H1 (cell line): ENCODE results near the gene GLRX5. TPM values are rescaled to one million over a fixed set of nuclear protein-coding genes. Genes with fewer than 3 reads are reported as not detected.

Experiments
- CTCF ChIA-PET: fragments of 300-600 bp; sonication (Branson Sonifier 250); formaldehyde crosslinking; loops from one replicate; lab custom pipeline; 2021; ENCODE audit not compliant: partially characterized antibody; lab: Charles Lee
- POLR2A ChIA-PET: fragments of 300-600 bp; sonication (Branson Sonifier 250); formaldehyde crosslinking; loops from one replicate; lab custom pipeline; 2021; ENCODE audit warnings: inconsistent platforms; ENCODE audit not compliant: partially characterized antibody; lab: Charles Lee
- DNase-seq, 2 experiments: peaks; one replicate each; pipeline versions ENCODE4 v3.0.0 to v3.0.0-alpha.2; 2010 to 2022; ENCODE audit warnings: low spot score in 2 of 2, low read depth in 1 of 2, mixed read lengths in 1 of 2
- FAIRE-seq: peaks from 2 replicates; lab custom pipeline; 2011; peaks lifted over from hg19 to GRCh38; lab: Jason Lieb, UNC
- H2AFZ ChIP-seq: 2 replicates; pipeline ENCODE4 v1.8.1; 2012; ENCODE audit warnings: low read length, inconsistent platforms
- H2AK5ac ChIP-seq: 2 replicates; pipeline ENCODE4 v1.6.1; 2013; ENCODE audit warnings: low read depth, low read length
- H2BK120ac ChIP-seq: replicated peaks from 2 replicates; pipeline ENCODE3; 2013; ENCODE audit warnings: low read depth, low read length, inconsistent platforms
- H2BK12ac ChIP-seq: 2 replicates; pipeline ENCODE4 v1.6.1; 2013; ENCODE audit warnings: low read depth, low read length
- H2BK15ac ChIP-seq: 2 replicates; pipeline ENCODE4 v1.6.1; 2013; ENCODE audit warnings: low read length
- H2BK20ac ChIP-seq: 2 replicates; pipeline ENCODE4 v1.6.1; 2013; ENCODE audit warnings: low read length
- H2BK5ac ChIP-seq: 2 replicates; pipeline ENCODE4 v1.6.1; 2013; ENCODE audit warnings: low read depth, low read length
- H3K14ac ChIP-seq: 2 replicates; pipeline ENCODE4 v1.6.1; 2013; ENCODE audit warnings: inconsistent platforms; ENCODE audit not compliant: insufficient read length
- H3K18ac ChIP-seq: 2 replicates; pipeline ENCODE4 v1.6.1; 2013; ENCODE audit warnings: low read length; ENCODE audit errors: extremely low read depth
- H3K23ac ChIP-seq: 2 replicates; pipeline ENCODE4 v1.6.1; 2013; ENCODE audit warnings: inconsistent platforms; ENCODE audit not compliant: insufficient read length
- H3K23me2 ChIP-seq: 2 replicates; pipeline ENCODE4 v1.6.1; 2013; ENCODE audit warnings: low read depth, low read length
- H3K27ac ChIP-seq: 2 replicates; pipeline ENCODE4 v1.6.1; 2011; ENCODE audit warnings: low read depth, low read length, inconsistent platforms
- H3K27me3 ChIP-seq, 4 experiments: replicated peaks in 1 of 4; 1 replicate in 1 of 4; 2 replicates in 3 of 4; pipeline versions ENCODE4 v1.6.1 to v1.8.1; 2011 to 2013; ENCODE audit warnings: low read length in 3 of 4, mild to moderate bottlenecking in 3 of 4, inconsistent platforms in 2 of 4, mixed read lengths in 2 of 4, moderate library complexity in 1 of 4; ENCODE audit not compliant: control insufficient read depth in 3 of 4, insufficient read depth in 3 of 4; ENCODE audit errors: extremely low read depth in 1 of 4
- H3K36me3 ChIP-seq, 4 experiments: 2 replicates each; pipeline versions ENCODE4 v1.6.1 to v1.8.1; 2011 to 2013; ENCODE audit warnings: mild to moderate bottlenecking in 4 of 4, low read length in 3 of 4, moderate library complexity in 2 of 4, control low read depth in 1 of 4, inconsistent platforms in 1 of 4; ENCODE audit not compliant: insufficient read depth in 4 of 4, control insufficient read depth in 2 of 4
- H3K4ac ChIP-seq: replicated peaks from 2 replicates; pipeline ENCODE3; 2013; ENCODE audit warnings: low read length, low read depth, mixed read lengths, inconsistent platforms; ENCODE audit not compliant: insufficient read length
- H3K4me1 ChIP-seq, 4 experiments: replicated peaks in 1 of 4; 1 replicate in 1 of 4; 2 replicates in 3 of 4; pipeline versions ENCODE4 v1.6.1 to v1.8.1; 2011 to 2013; ENCODE audit warnings: low read length in 3 of 4, inconsistent platforms in 2 of 4, mixed read lengths in 1 of 4; ENCODE audit not compliant: insufficient read depth in 4 of 4, control insufficient read depth in 3 of 4
- H3K4me2 ChIP-seq, 2 experiments: 2 replicates each; pipeline versions ENCODE4 v1.6.1 to v1.8.1; 2011 to 2013; ENCODE audit warnings: low read depth in 2 of 2, low read length in 2 of 2, control low read depth in 1 of 2, inconsistent platforms in 1 of 2, mild to moderate bottlenecking in 1 of 2; ENCODE audit not compliant: insufficient read depth in 1 of 2
- H3K4me3 ChIP-seq, 4 experiments: fragments of 200-600, 300-600 bp in 1 of 4; sonication (generic), shearing (Covaris generic), sonication (Bioruptor Twin) in 1 of 4; 2 replicates each; pipeline versions ENCODE4 v1.5.1 to v1.8.1; 2011 to 2016; ENCODE audit warnings: low read length in 4 of 4, low read depth in 3 of 4, control low read depth in 2 of 4, inconsistent platforms in 2 of 4, mild to moderate bottlenecking in 2 of 4, mixed read lengths in 1 of 4, moderate library complexity in 1 of 4; ENCODE audit not compliant: insufficient read depth in 2 of 4; ENCODE audit errors: extremely low read depth in 1 of 4
- H3K56ac ChIP-seq: replicated peaks from 2 replicates; pipeline ENCODE3; 2013; ENCODE audit warnings: low read depth, mild to moderate bottlenecking, mixed read lengths, low read length, inconsistent platforms; ENCODE audit not compliant: insufficient read length
- H3K79me1 ChIP-seq: 2 replicates; pipeline ENCODE4 v1.6.1; 2013; ENCODE audit warnings: low read depth, low read length, control low read depth
- H3K79me2 ChIP-seq, 2 experiments: 2 replicates each; pipeline versions ENCODE4 v1.6.1 to v1.8.1; 2012 to 2013; ENCODE audit warnings: low read length in 2 of 2, mild to moderate bottlenecking in 2 of 2, inconsistent platforms in 1 of 2; ENCODE audit not compliant: insufficient read depth in 2 of 2, control insufficient read depth in 1 of 2
- H3K9ac ChIP-seq, 4 experiments: replicated peaks in 1 of 4; 1 replicate in 1 of 4; 2 replicates in 3 of 4; pipeline versions ENCODE4 v1.6.1 to v1.8.1; 2011 to 2013; ENCODE audit warnings: low read depth in 3 of 4, low read length in 3 of 4, control low read depth in 2 of 4, mild to moderate bottlenecking in 2 of 4, moderate library complexity in 2 of 4, inconsistent platforms in 1 of 4; ENCODE audit errors: extremely low read depth in 1 of 4
- H3K9me3 ChIP-seq, 2 experiments: 2 replicates each; pipeline versions ENCODE4 v1.6.1 to v1.8.1; 2012 to 2013; ENCODE audit warnings: mild to moderate bottlenecking in 2 of 2, moderate library complexity in 2 of 2, control low read depth in 1 of 2, inconsistent platforms in 1 of 2, low read depth in 1 of 2, low read length in 1 of 2, mixed read lengths in 1 of 2; ENCODE audit not compliant: insufficient read depth in 2 of 2
- H4K20me1 ChIP-seq, 2 experiments: replicated peaks in 1 of 2; 2 replicates each; pipeline versions ENCODE3 to v1.8.1; 2011 to 2013; ENCODE audit warnings: inconsistent platforms in 2 of 2, low read length in 2 of 2, mild to moderate bottlenecking in 1 of 2; ENCODE audit not compliant: insufficient read depth in 2 of 2, control insufficient read depth in 1 of 2
- H4K5ac ChIP-seq: 2 replicates; pipeline ENCODE4 v1.6.1; 2013; ENCODE audit warnings: low read length, low read depth, mixed read lengths, inconsistent platforms; ENCODE audit not compliant: insufficient read length
- H4K8ac ChIP-seq: 2 replicates; pipeline ENCODE4 v1.8.0; 2013; ENCODE audit warnings: mild to moderate bottlenecking, moderate library complexity, low read length, inconsistent platforms; ENCODE audit not compliant: insufficient read depth; ENCODE audit errors: extremely low read depth
- H4K91ac ChIP-seq: replicated peaks from 2 replicates; pipeline ENCODE3; 2013; ENCODE audit warnings: low read length, mixed read lengths, inconsistent platforms; ENCODE audit not compliant: insufficient read length
- CHD1 ChIP-seq: IDR thresholded peaks from 2 replicates; pipeline ENCODE4 v1.6.1; 2012; ENCODE audit warnings: low read depth, low read length, improper control_type of control experiment
- CTBP2 ChIP-seq: IDR thresholded peaks from 2 replicates; pipeline ENCODE4 v1.7.0; 2011; ENCODE audit warnings: borderline replicate concordance, mild to moderate bottlenecking, moderate library complexity, mixed read lengths, low read length; ENCODE audit not compliant: insufficient read depth, insufficient read length
- EP300 ChIP-seq, 2 experiments: IDR thresholded peaks; 1 replicate in 1 of 2; 2 replicates in 1 of 2; pipeline ENCODE4 v1.6.1; 2011 to 2012; ENCODE audit warnings: low read depth in 2 of 2, low read length in 2 of 2, mild to moderate bottlenecking in 2 of 2, borderline replicate concordance in 1 of 2, inconsistent platforms in 1 of 2, moderate library complexity in 1 of 2
- GTF2F1 ChIP-seq: IDR thresholded peaks from 2 replicates; pipeline ENCODE4 v1.6.1; 2012; ENCODE audit warnings: low read depth, low read length, improper control_type of control experiment, borderline replicate concordance
- PHF8 ChIP-seq: fragments of 200-600 bp; sonication (generic); conservative IDR thresholded peaks from 2 replicates; pipeline ENCODE4 v1.7.1; 2012; ENCODE audit warnings: low read depth, mild to moderate bottlenecking, inconsistent platforms, low read length, moderate library complexity
- RBBP5 ChIP-seq: IDR thresholded peaks from 2 replicates; pipeline ENCODE4 v1.7.1; 2012; ENCODE audit warnings: low read depth, mild to moderate bottlenecking, inconsistent platforms, low read length, moderate library complexity, borderline replicate concordance
- USF2 ChIP-seq: IDR thresholded peaks from 2 replicates; pipeline ENCODE4 v1.6.1; 2011; ENCODE audit warnings: low read length, improper control_type of control experiment
- WGBS, 2 experiments: shearing (Covaris generic) in 1 of 2; methylation state at CpG; one replicate each; pipeline versions ENCODE4 v1.1.6 to v1.1.7; 2013 to 2015; ENCODE audit warnings: low lambda C conversion rate in 2 of 2, mixed read lengths in 2 of 2, inconsistent platforms in 1 of 2, low coverage in 1 of 2, missing lambda C conversion rate in 1 of 2; ENCODE audit not compliant: insufficient replicate concordance in 2 of 2, insufficient coverage in 1 of 2, insufficient read length in 1 of 2; ENCODE audit errors: extremely low coverage in 1 of 2, missing lambda C conversion rate in 1 of 2; 5-methylcytosine and 5-hydroxymethylcytosine counted together
- polyA plus RNA-seq, 7 experiments: library from polyadenylated mRNA; depleted of rRNA in 3 of 7; stranded (reverse) in 5 of 7; unstranded in 2 of 7; fragments of >200 nt in 5 of 7; fragments of 200-250 nt in 2 of 7; gene quantifications; 1 replicate in 5 of 7; 2 replicates in 1 of 7; 4 replicates in 1 of 7; pipeline versions ENCODE4 v1.2.1 to v1.2.3, GENCODE V29; 2011 to 2013; ENCODE audit warnings: missing spikeins in 2 of 7, mixed read lengths in 2 of 7
- total RNA-seq: library from RNA; stranded (reverse); fragmentation: NEBNext Ultra II Directional; extraction: Animal tissue kit (Norgen Biotek cat#: 25700); gene quantifications from 2 replicates; pipeline ENCODE4 v1.2.1, GENCODE V29; 2021

Gene GLRX5
- total and polyA plus RNA-seq, 2 of the 8 experiments (the other 6 are each of a cell fraction or from before 2014, with no cell fraction given): 70.1 to 88.8 TPM

GRCh38 chr14:95514131-95515079, 20.4 kb upstream of the GLRX5 start:
- CTCF ChIA-PET: interaction anchor here (0.6 to 6.4 kb wide), 12 partner anchors 9 to 675 kb away, joined by 3 to 32 read pairs (median 3); partner anchors contain the start of gene GLRX5
- H3K14ac ChIP-seq: no peak overlapping the region
- 0 out of 4 replicates have a peak overlapping the region, but pooled peaks of 1 of the 2 experiments have one; percentile 1 for H3K4me2 ChIP-seq
- H2BK20ac ChIP-seq: peak overlapping the region; percentile 51; the same call in 1 of the 2 replicates
- H2AK5ac ChIP-seq: no peak overlapping the region
- DNase-seq (no peak), FAIRE-seq (no peak)
- no peak overlapping the region for H4K8ac ChIP-seq
- H3K23ac ChIP-seq: no peak overlapping the region
- H2BK12ac ChIP-seq: peak overlapping the region; percentile 60; the same call in 1 of the 2 replicates
- H2BK15ac ChIP-seq: 0 out of 2 replicates have a peak overlapping the region, but pooled peaks have one; percentile 46
- TF ChIP-seq GTF2F1 (no peak), CHD1 (no peak), USF2 (no peak), CTBP2 (no peak), EP300 (IDR thresholded peaks at IDR 0.05; ENCODE audit: borderline replicate concordance in 1 of 2, low read depth in 2 of 2, low read length in 2 of 2) (no peak), PHF8 (no peak), RBBP5 (no peak)
- no peaks in the 10 kb centered on the region for H3K36me3 ChIP-seq
- no peaks in the 10 kb centered on the region for H3K79me2 ChIP-seq
- no peak overlapping the region for H3K18ac ChIP-seq
- H2BK120ac ChIP-seq: no peak overlapping the region
- H4K91ac ChIP-seq: peak overlapping the region; percentile 22
- no peak overlapping the region for H3K4ac ChIP-seq
- no peak overlapping the region for H3K56ac ChIP-seq
- H3K9me3 ChIP-seq: no peaks in the 10 kb centered on the region
- no peak overlapping the region for H3K27ac ChIP-seq
- H3K4me3 ChIP-seq: no peak overlapping the region
- H3K4me1 ChIP-seq: peaks cover 0 to 22% (median 8%) of the 10 kb centered on the region in 4 experiments; a peak in 5 of 7 replicates
- H2BK5ac ChIP-seq: no peak overlapping the region
- no peak overlapping the region for H3K9ac ChIP-seq
- no peak overlapping the region for H4K5ac ChIP-seq
- POLR2A ChIA-PET: no interaction called here
- no peak overlapping the region for H2AFZ ChIP-seq
- H3K27me3 ChIP-seq: peaks cover 4 to 33% (median 27%) of the 10 kb centered on the region in 4 experiments
- H4K20me1 ChIP-seq: peaks cover 0 to 4% of the 10 kb centered on the region in 2 experiments
- no peaks in the 10 kb centered on the region for H3K79me1 ChIP-seq
- H3K23me2 ChIP-seq: peaks cover 12% of the 10 kb centered on the region
- WGBS, 2 experiments: 77% methylated on average over 17 of the region's 18 CpGs; no CpG with 5 or more reads in 1 of the 2 experiments
